NT2/D1 (cell line): ENCODE data around the gene FBXL12.
"Not testable (repeated sequence)": the region's sequence is repeated elsewhere in the genome, so short reads cannot be mapped to it uniquely, and the experiment has no call there.

ENCODE experiments used
- DNase-seq: peaks from one replicate; pipeline ENCODE4 v3.0.0-alpha.2; 2011; ENCODE audit warnings: low read depth, low spot score
- H3K27me3 ChIP-seq: 2 replicates; pipeline ENCODE4 v1.6.0; 2011; ENCODE audit warnings: mild to moderate bottlenecking; ENCODE audit not compliant: insufficient read length, insufficient read depth
- H3K36me3 ChIP-seq: 2 replicates; pipeline ENCODE4 v1.6.1; 2011; ENCODE audit warnings: mild to moderate bottlenecking, low read length, mixed read lengths; ENCODE audit not compliant: insufficient read depth, insufficient read length
- H3K4me1 ChIP-seq: 2 replicates; pipeline ENCODE4 v1.5.1; 2011; ENCODE audit not compliant: insufficient read depth, insufficient read length
- H3K4me3 ChIP-seq: 2 replicates; pipeline ENCODE4 v1.5.1; 2011; ENCODE audit warnings: low read depth; ENCODE audit not compliant: insufficient read length
- H3K9ac ChIP-seq: 2 replicates; pipeline ENCODE4 v1.6.0; 2011; ENCODE audit warnings: low read depth; ENCODE audit not compliant: insufficient read length
- H3K9me3 ChIP-seq: 2 replicates; pipeline ENCODE4 v1.5.1; 2011; ENCODE audit warnings: mild to moderate bottlenecking, low read length; ENCODE audit not compliant: insufficient read depth
- SUZ12 ChIP-seq: IDR thresholded peaks from 2 replicates; pipeline ENCODE4 v1.6.1; 2011; ENCODE audit not compliant: insufficient read length, insufficient read depth; ENCODE audit errors: extremely low read depth
- YY1 ChIP-seq: IDR thresholded peaks from 2 replicates; pipeline ENCODE4 v1.6.1; 2011; ENCODE audit not compliant: insufficient read length, insufficient read depth
- ZNF274 ChIP-seq: IDR thresholded peaks from 2 replicates; pipeline ENCODE4 v1.6.1; 2011; ENCODE audit warnings: mild to moderate bottlenecking, low read depth, low read length

Gene FBXL12

GRCh38 chr19:9834726-9835506 is 16.0 kb upstream of the FBXL12 start, which contains the start of gene PIN1:
Gene PIN1, plus strand, starts transcription at chr19:9835318. Its CDS starts 27 bp downstream, at chr19:9835345.
- Histone ChIP-seq H3K27me3 (no peaks in the 10 kb centered on the region), H3K9me3 (no peaks in the 10 kb centered on the region), H3K36me3 (peaks cover 43% of the 10 kb centered on the region), H3K4me3 (peak within 1 kb of the TSS; percentile 76), H3K9ac (peak within 1 kb of the TSS; percentile 93), H3K4me1 (no peaks in the 10 kb centered on the region)
- peak; percentile 94 for DNase-seq
- TF ChIP-seq SUZ12 (no peak), ZNF274 (no peak), YY1 (peak; percentile 57)

- Histone ChIP-seq H3K27me3 (no peaks in the 10 kb centered on the region), H3K9me3 (no peaks in the 10 kb centered on the region), H3K4me3 (no peak overlapping the region), H3K4me1 (no peaks in the 10 kb centered on the region), H3K36me3 (peaks cover 43% of the 10 kb centered on the region), H3K9ac (no peak overlapping the region)
- no peak for DNase-seq
- TF ChIP-seq SUZ12 (no peak), ZNF274 (no peak), YY1 (no peak)
Observed at GRCh38 chr19:9834307-9834725, 15.4 kb upstream of the FBXL12 start.

GRCh38 chr19:9828551-9829063 is 9.7 kb upstream of the FBXL12 start:
- H3K27me3 ChIP-seq, result no peaks in the 10 kb centered on the region
- H3K4me3 ChIP-seq, result peak overlapping the region; percentile 88
- H3K9ac ChIP-seq, result peak overlapping the region; percentile 94
- H3K4me1 ChIP-seq, result no peaks in the 10 kb centered on the region
- TF ChIP-seq ZNF274 (no peak), SUZ12 (no peak), YY1 (no peak)
- H3K9me3 ChIP-seq, result no peaks in the 10 kb centered on the region
- peaks cover 39% of the 10 kb centered on the region for H3K36me3 ChIP-seq
- no peak for DNase-seq

DNA sequence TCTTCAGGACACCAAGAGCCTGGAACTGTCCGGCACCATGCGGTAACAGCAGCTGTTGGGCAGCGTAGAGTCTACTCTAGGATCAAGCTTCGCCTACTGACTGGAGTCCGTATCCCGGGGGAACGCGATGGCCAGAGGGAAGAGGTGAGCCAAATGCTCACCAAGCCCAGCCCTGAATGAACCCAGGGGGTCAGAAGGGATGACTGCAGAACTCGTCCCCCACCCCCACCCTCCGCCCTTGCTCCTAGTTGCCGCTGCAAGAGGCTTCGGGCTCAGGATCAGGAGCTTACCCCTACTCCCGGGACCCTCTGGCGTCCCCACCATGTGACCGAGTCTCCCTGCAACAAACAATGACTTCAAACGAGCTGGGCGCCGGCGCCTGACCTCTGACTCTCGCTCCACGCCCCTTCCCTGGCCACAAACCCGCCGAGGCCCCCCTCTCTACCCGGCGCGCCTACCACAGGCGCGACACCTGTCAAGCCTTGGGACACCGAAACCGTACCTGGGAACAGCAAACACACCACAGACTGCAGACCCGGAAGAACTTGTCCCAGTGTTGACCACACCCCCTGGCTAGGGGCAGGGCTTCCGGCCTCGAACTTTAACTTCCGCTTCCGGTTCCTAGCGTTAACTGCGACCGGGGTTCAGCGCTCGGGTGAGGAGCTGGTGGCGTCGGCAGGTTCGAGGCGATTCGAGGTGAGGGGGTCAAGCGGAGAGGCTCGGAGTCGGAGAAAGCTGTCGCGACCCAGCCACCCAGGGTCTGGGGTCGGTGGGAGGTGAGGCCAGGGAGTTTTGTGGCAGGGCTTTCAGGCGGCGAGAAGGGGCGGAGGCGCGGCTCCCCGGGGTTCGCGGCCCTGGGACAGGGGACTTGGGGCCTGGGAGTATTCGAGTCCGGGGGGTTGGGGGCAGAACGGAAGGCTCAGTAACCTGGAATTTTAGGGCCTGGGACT is 8.7 kb upstream of the FBXL12 start, which contains the start of gene UBL5:
UBL5 (plus strand) TSS at position 630 of the 950 bp plus-strand sequence. CDS start 420 bp downstream, outside the sequence.
- Histone ChIP-seq H3K27me3 (no peaks in the 10 kb centered on the region), H3K36me3 (peaks cover 39% of the 10 kb centered on the region), H3K9me3 (no peaks in the 10 kb centered on the region), H3K9ac (peak within 1 kb of the TSS; percentile 94), H3K4me1 (no peaks in the 10 kb centered on the region), H3K4me3 (peak within 1 kb of the TSS; percentile 88)
- no peak for TF ChIP-seq ZNF274
- TF ChIP-seq SUZ12, result no peak
- no peak for TF ChIP-seq YY1
- peak; percentile 76 for DNase-seq

DNA sequence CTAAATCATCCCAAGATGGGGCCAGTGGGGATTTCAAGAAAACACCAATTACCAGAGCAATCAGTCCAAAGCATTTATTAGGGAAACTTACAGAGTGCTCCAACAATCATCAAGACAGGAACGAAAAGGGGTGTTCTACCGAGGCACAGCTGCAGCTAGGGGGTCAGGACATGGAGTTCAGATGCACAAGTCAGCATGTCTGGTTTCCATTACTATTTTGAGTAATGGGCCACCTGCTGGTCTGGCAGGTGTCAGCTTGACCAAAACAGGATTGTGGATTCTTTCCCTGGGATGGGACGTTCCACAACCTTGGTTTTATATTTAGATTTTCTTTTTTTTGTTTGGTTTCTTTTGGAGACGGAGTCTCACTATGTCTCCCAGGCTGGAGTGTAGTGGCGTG is 4.9 kb upstream of the FBXL12 start:
- no peaks in the 10 kb centered on the region for H3K9me3 ChIP-seq
- TF ChIP-seq ZNF274 (no peak), YY1 (no peak)
- no peak overlapping the region for H3K9ac ChIP-seq
- no peak for DNase-seq
- H3K36me3 ChIP-seq, result peaks cover 14% of the 10 kb centered on the region
- H3K27me3 ChIP-seq, result no peaks in the 10 kb centered on the region
- peaks cover 3% of the 10 kb centered on the region for H3K4me1 ChIP-seq
- H3K4me3 ChIP-seq, result no peak overlapping the region

- H3K4me1 ChIP-seq, H3K27me3 ChIP-seq, DNase-seq: not testable (repeated sequence)
- Histone ChIP-seq H3K4me3 (peak overlapping the region; percentile 8), H3K36me3 (peaks cover 27% of the 10 kb centered on the region), H3K9me3 (peaks cover 19% of the 10 kb centered on the region; the same call in 1 of the 2 replicates), H3K9ac (peak overlapping the region; percentile 26)
Observed at GRCh38 chr19:9820034-9820433, 1.2 kb upstream of the FBXL12 start.

DNA sequence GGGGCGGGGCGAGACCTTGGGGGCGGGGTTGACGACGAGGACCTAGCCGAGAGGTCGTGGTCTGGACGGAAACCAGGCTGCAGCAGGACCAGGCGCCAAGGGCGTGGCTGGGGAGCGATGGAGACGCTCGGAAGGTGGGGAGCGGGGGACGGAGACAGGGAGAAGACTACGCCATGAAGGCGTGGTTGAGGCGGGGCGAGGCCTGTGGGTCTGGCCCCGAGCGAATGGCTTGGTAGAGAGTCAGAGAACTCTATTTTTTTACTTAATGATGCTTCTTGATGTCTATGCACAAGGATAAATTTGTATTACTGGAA is 674 bp upstream of the FBXL12 start:
- peaks cover 21% of the 10 kb centered on the region; the same call in 1 of the 2 replicates for H3K9me3 ChIP-seq
- peaks cover 3% of the 10 kb centered on the region for H3K4me1 ChIP-seq
- H3K4me3 ChIP-seq, result peak overlapping the region; percentile 8
- DNase-seq, result no peak
- H3K9ac ChIP-seq, result no peak overlapping the region
- no peak for TF ChIP-seq SUZ12
- TF ChIP-seq ZNF274, result no peak
- no peak for TF ChIP-seq YY1
- no peaks in the 10 kb centered on the region for H3K27me3 ChIP-seq
- H3K36me3 ChIP-seq, result peaks cover 27% of the 10 kb centered on the region
